Measurements from ENCODE around the gene H1-8. TPM values are rescaled to one million over a fixed set of nuclear protein-coding genes. Genes with fewer than 3 reads are reported as not detected.
"Not testable (repeated sequence)": the region's sequence is repeated elsewhere in the genome, so short reads cannot be mapped to it uniquely, and the experiment has no call there.

The H1-8 gene
- total RNA-seq, 6 donors from 2014 or later = not detected

DNA sequence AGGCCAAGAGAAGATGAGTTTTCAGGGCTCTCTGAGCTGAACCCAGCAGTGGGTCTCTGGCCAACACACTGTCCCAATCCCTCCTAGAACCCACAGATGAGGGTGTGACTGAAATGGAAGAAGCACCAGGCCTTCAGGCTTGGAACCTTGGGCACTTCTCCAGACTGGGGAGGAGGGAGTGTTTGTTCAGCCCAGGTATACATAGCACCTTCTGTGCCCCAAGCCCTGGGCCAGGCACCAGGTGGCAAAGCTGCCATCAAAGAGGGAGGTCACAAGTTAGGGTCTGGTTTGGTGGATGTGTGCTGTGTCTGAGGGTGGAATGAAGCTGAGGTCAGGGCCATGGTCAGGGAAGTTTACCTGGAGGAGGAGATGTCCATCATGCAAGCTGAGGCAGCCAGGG is 30.4 kb upstream of the H1-8 start:
- Histone ChIP-seq H3K27ac (no peak overlapping the region), H3K36me3 (peaks cover 0 to 67% (median 15%) of the 10 kb centered on the region in 4 donors), H3K4me1 (peaks cover 0 to 5% (median 0%) of the 10 kb centered on the region in 4 donors), H3K4me3 (no peak overlapping the region), H3K27me3 (no peaks in the 10 kb centered on the region), H3K9me3 (no peaks in the 10 kb centered on the region)
- TF ChIP-seq POLR2AphosphoS5 (IDR thresholded peaks at IDR 0.05) (no peak), POLR2A (IDR thresholded peaks at IDR 0.05) (no peak), EP300 (IDR thresholded peaks at IDR 0.05) (no peak)
- TF ChIP-seq, protein P1, sequence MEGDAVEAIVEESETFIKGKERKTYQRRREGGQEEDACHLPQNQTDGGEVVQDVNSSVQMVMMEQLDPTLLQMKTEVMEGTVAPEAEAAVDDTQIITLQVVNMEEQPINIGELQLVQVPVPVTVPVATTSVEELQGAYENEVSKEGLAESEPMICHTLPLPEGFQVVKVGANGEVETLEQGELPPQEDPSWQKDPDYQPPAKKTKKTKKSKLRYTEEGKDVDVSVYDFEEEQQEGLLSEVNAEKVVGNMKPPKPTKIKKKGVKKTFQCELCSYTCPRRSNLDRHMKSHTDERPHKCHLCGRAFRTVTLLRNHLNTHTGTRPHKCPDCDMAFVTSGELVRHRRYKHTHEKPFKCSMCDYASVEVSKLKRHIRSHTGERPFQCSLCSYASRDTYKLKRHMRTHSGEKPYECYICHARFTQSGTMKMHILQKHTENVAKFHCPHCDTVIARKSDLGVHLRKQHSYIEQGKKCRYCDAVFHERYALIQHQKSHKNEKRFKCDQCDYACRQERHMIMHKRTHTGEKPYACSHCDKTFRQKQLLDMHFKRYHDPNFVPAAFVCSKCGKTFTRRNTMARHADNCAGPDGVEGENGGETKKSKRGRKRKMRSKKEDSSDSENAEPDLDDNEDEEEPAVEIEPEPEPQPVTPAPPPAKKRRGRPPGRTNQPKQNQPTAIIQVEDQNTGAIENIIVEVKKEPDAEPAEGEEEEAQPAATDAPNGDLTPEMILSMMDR (IDR thresholded peaks at IDR 0.05) = no peak
- ATAC-seq (ENCODE audit: low FRiP score in 2 of 2) (no peak), DNase-seq (no peak)

DNA sequence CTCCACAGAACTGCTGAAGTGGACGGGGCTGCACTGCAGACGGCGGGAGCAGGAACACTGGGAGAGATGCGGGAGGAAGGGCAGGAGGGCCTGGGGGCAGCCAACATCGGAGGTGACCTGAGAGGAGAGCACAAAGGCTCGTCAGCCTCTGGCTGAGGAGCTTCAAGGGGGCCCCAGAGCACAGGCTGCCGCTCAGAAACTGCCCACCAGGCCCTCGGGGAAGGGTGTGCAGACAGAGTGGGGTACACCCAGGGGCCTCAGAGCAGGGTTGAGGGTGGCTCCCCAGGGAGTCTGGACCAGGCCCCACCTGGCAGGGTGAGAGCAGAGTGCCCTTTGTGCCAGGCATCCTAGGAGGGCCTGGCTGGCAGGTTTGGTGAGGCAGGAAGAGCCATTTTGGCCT is 29.3 kb upstream of the H1-8 start:
- no peak overlapping the region for H3K4me3 ChIP-seq
- no peak overlapping the region for H3K27ac ChIP-seq
- H3K27me3 ChIP-seq = no peaks in the 10 kb centered on the region
- no peak for ATAC-seq (ENCODE audit: low FRiP score in 2 of 2)
- WGBS, 2 donors = 94 to 96% methylated on average over 6 to 8 of the region's 8 CpGs
- H3K9me3 ChIP-seq = no peaks in the 10 kb centered on the region
- no peak for DNase-seq
- H3K36me3 ChIP-seq = peaks cover 0 to 69% (median 15%) of the 10 kb centered on the region in 4 donors
- no peaks in the 10 kb centered on the region for H3K4me1 ChIP-seq
- TF ChIP-seq EP300 (IDR thresholded peaks at IDR 0.05) = no peak
- TF ChIP-seq POLR2AphosphoS5 (IDR thresholded peaks at IDR 0.05) = no peak
- TF ChIP-seq, protein P1 (IDR thresholded peaks at IDR 0.05) = no peak
- no peak for TF ChIP-seq POLR2A (IDR thresholded peaks at IDR 0.05)

DNA sequence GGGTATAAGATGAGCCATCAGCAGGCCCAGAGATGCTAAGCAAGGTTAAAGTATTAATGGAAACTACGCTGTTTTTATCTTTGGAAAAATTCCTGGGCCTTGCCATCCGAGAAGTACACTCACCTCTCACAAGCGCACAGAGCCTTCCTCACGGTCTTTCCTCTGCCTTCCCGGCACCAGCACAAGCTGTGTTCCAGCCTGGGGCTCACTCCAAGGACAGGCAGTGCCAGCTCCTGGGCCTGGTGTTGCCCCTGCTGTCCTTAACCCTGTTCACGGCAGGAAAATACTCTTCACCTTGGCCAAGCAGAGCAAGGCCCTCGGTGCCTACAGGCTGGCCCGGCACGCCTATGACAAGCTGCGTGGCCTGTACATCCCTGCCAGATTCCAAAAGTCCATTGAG is 28.9 kb upstream of the H1-8 start:
- TF ChIP-seq EP300 (IDR thresholded peaks at IDR 0.05) = no peak
- no peak for TF ChIP-seq POLR2AphosphoS5 (IDR thresholded peaks at IDR 0.05)
- TF ChIP-seq, protein P1 (IDR thresholded peaks at IDR 0.05) = no peak
- no peak overlapping the region for H3K27ac ChIP-seq
- DNase-seq = no peak
- H3K4me3 ChIP-seq = no peak overlapping the region
- 86 to 97% methylated on average over 5 to 10 of the region's 10 CpGs for WGBS, 2 donors
- H3K9me3 ChIP-seq = no peaks in the 10 kb centered on the region
- H3K27me3 ChIP-seq = no peaks in the 10 kb centered on the region
- no peak for ATAC-seq (ENCODE audit: low FRiP score in 2 of 2)
- no peaks in the 10 kb centered on the region for H3K4me1 ChIP-seq
- peaks cover 0 to 72% (median 17%) of the 10 kb centered on the region in 4 donors for H3K36me3 ChIP-seq

DNA sequence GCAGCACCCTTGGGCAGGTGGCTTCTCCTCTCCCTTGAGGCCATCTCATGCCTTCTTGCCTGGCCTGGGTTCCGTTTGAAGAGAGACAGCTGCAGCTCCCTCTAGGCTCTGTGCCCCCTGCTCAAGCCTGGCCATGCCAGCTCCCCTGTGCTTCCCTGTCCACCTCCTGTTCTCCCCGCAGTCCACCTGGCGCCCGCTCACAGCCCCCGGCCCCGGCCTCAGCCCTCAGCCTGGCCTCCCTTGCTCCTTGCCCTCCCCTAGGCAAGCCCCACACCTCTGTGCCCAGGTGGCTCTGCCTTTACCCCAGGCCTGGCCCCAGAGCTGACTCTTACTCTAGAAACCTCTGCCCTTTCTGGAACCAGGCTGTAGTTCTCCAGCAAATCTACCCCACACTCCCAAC is 28.4 kb upstream of the H1-8 start:
- DNase-seq = peak in 1 of 2 donors; percentile 70
- Histone ChIP-seq H3K4me3 (no peak overlapping the region), H3K9me3 (no peaks in the 10 kb centered on the region), H3K27ac (no peak overlapping the region), H3K36me3 (peaks cover 0 to 76% (median 19%) of the 10 kb centered on the region in 4 donors), H3K4me1 (no peaks in the 10 kb centered on the region), H3K27me3 (no peaks in the 10 kb centered on the region)
- 96 to 99% methylated on average over 6 of the region's 6 CpGs for WGBS, 2 donors
- no peak for ATAC-seq (ENCODE audit: low FRiP score in 2 of 2)
- TF ChIP-seq, protein P1 (IDR thresholded peaks at IDR 0.05) = no peak
- TF ChIP-seq POLR2A (IDR thresholded peaks at IDR 0.05) = no peak
- no peak for TF ChIP-seq POLR2AphosphoS5 (IDR thresholded peaks at IDR 0.05)
- TF ChIP-seq EP300 (IDR thresholded peaks at IDR 0.05) = no peak

DNA sequence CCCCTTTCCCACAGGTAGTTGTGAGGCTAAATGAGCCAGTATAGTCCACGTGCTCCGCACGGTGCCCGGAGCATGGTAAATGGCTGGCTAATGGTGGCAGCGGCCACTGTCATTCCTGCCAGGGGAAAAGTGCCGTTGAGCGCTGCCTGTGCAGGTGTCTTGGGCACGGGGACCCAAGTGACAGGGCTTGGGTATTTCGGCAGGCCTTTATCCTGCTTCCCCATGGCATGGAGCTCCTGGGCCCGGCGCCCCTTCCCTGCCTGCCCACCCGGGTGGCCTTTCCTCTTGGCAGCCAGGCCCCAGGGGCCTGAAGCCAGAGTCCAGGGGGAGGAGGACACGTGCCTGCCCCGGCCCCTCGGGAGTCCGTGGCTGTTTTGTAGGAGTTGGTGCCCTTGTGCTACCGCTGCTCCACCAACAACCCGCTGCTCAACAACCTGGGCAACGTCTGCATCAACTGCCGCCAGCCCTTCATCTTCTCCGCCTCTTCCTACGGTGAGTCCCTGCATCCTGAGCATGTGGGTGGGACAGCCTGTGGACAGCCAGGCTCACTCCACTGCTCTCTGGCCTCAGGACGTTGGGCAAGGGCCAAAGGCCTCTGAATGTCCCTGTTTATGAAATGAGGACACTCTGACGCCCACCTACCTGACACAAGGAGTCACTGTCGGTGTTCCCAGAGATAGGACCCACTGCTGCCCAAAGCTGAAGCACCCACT is 27.7 kb upstream of the H1-8 start:
- not testable (repeated sequence) for H3K4me1 ChIP-seq; H3K27me3 ChIP-seq; ATAC-seq (ENCODE audit: low FRiP score in 2 of 2); H3K9me3 ChIP-seq; DNase-seq; H3K4me3 ChIP-seq; H3K27ac ChIP-seq
- WGBS, 2 donors = 90 to 94% methylated on average over 13 to 19 of the region's 25 CpGs
- H3K36me3 ChIP-seq = peaks cover 0 to 76% (median 21%) of the 10 kb centered on the region in 4 donors

DNA sequence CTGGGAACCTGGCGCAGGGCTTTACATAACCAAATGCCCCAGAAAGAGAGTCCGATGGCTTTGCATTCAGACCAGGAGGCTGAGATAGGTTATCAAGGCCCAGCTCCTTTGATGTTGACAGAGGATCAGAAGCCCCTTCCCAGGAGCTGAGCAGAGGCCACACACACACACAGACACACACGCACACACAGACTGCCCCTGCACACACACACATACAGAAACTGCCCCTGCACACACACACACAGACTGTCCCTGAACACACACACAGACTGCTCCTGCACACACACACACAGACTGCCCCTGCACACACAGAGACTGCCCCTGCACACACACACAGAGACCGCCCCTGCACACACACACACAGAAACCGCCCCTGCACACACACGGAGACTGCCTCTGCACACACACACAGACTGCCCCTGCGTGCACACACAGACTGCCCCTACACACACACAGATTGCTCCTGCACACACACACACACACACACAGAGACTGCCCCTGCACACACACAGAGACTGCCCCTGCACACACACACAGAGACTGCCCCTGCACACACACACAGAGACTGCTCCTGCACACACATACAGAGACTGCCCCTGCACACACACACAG is 27.0 kb upstream of the H1-8 start:
- ATAC-seq (ENCODE audit: low FRiP score in 2 of 2); DNase-seq; H3K9me3 ChIP-seq; H3K27me3 ChIP-seq; H3K4me1 ChIP-seq; H3K27ac ChIP-seq; H3K4me3 ChIP-seq: not testable (repeated sequence)
- 90 to 99% methylated on average over 5 to 7 of the region's 7 CpGs for WGBS, 2 donors
- peaks cover 0 to 76% (median 21%) of the 10 kb centered on the region in 4 donors for H3K36me3 ChIP-seq

All from upper lobe of left lung (tissue), 6 donors.